Loucy (cell line): ENCODE results near the gene GGT5.

ENCODE experiments used
- EZH2phosphoT487 ChIP-seq: fragments of 200-600 bp; IDR thresholded peaks from 2 replicates; pipeline ENCODE4 v1.6.1; 2018; ENCODE audit warnings: antibody characterized with exemption, mild to moderate bottlenecking, moderate library complexity, borderline replicate concordance
- TF ChIP-seq, protein P1 (sequence below): fragments of 200-600 bp; sonication (generic); conservative IDR thresholded peaks from 2 replicates; pipeline ENCODE4 v1.5.1; 2014; ENCODE audit warnings: mild to moderate bottlenecking, antibody characterized with exemption, low read length

DNA sequence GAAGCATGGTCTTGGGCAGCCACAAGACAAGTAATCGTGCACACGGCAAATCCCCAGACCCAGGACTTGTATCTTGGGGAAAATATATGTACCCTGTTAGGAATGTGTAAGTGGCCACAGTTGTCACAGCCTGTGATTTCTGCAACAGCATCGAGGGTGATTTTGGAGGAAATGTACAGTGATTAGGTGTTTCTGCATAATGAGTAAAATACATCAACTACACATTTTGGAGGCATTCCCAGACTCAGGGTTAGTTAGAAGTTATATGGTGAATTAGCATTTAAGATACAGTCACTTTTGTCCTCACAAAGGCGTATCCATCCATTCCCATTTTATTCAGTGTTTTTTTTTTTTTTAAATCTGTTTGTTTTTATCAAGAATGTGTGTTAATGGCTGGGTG lies 35.2 kb downstream of the GGT5 start:
- TF ChIP-seq, protein P1, sequence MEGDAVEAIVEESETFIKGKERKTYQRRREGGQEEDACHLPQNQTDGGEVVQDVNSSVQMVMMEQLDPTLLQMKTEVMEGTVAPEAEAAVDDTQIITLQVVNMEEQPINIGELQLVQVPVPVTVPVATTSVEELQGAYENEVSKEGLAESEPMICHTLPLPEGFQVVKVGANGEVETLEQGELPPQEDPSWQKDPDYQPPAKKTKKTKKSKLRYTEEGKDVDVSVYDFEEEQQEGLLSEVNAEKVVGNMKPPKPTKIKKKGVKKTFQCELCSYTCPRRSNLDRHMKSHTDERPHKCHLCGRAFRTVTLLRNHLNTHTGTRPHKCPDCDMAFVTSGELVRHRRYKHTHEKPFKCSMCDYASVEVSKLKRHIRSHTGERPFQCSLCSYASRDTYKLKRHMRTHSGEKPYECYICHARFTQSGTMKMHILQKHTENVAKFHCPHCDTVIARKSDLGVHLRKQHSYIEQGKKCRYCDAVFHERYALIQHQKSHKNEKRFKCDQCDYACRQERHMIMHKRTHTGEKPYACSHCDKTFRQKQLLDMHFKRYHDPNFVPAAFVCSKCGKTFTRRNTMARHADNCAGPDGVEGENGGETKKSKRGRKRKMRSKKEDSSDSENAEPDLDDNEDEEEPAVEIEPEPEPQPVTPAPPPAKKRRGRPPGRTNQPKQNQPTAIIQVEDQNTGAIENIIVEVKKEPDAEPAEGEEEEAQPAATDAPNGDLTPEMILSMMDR, result no peak
- TF ChIP-seq EZH2phosphoT487, result no peak
